Activated B cell treated with CpG ODN at 0.5 μM for 24 hours (primary cell): Measurements from ENCODE around the gene LAMA4. TPM values are rescaled to one million over a fixed set of nuclear protein-coding genes. Genes with fewer than 3 reads are reported as not detected.

Experiments used
- ATAC-seq: fragments of 200-7000 bp; cut with Tn5 transposase; one replicate; pipeline ENCODE4 v1.10.0; 2021; ENCODE audit warnings: low read depth, mild to moderate bottlenecking, moderate library complexity
- CTCF ChIA-PET: fragments of 350-600 bp; sonication (Branson Sonifier 250); formaldehyde crosslinking; loops from one replicate; lab custom pipeline; 2021; ENCODE audit warnings: antibody characterized with exemption; lab: Charles Lee
- POLR2A ChIA-PET: fragments of 350-600 bp; sonication (Branson Sonifier 250); formaldehyde crosslinking; loops from one replicate; lab custom pipeline; 2021; ENCODE audit warnings: antibody characterized with exemption; lab: Charles Lee
- DNase-seq: peaks from one replicate; pipeline ENCODE4 v3.0.0; 2022
- H3K27ac Mint-ChIP-seq: one replicate; pipeline ENCODE4 v1.8.0; 2020; ENCODE audit warnings: mixed read lengths
- H3K27me3 Mint-ChIP-seq: one replicate; pipeline ENCODE4 v1.8.0; 2021; ENCODE audit warnings: mixed read lengths
- H3K36me3 Mint-ChIP-seq: one replicate; pipeline ENCODE4 v1.8.0; 2021; ENCODE audit warnings: low read depth, mixed read lengths
- H3K4me1 Mint-ChIP-seq: one replicate; pipeline ENCODE4 v1.8.0; 2021; ENCODE audit warnings: mixed read lengths
- H3K4me3 Mint-ChIP-seq: one replicate; pipeline ENCODE4 v1.8.0; 2020; ENCODE audit warnings: mild to moderate bottlenecking, mixed read lengths
- H3K9me3 Mint-ChIP-seq: one replicate; pipeline ENCODE4 v1.8.0; 2020; ENCODE audit warnings: mixed read lengths
- intact Hi-C: fragments of 100-400 bp; cut with micrococcal nuclease; formaldehyde crosslinking; loops from one replicate; pipeline ENCODE4 v1.15.1; 2024
- total RNA-seq: library from RNA; stranded (reverse); gene quantifications from 2 replicates; pipeline ENCODE4 v1.2.3, GENCODE V29; 2022
- TF ChIP-seq, protein P1 (sequence below): fragments of 200-600 bp; IDR thresholded peaks from one replicate; pipeline ENCODE4 v1.8.0; 2022; ENCODE audit warnings: antibody characterized with exemption, mild to moderate bottlenecking

The LAMA4 gene
- total RNA-seq, 1 donor from 2014 or later: not detected

DNA sequence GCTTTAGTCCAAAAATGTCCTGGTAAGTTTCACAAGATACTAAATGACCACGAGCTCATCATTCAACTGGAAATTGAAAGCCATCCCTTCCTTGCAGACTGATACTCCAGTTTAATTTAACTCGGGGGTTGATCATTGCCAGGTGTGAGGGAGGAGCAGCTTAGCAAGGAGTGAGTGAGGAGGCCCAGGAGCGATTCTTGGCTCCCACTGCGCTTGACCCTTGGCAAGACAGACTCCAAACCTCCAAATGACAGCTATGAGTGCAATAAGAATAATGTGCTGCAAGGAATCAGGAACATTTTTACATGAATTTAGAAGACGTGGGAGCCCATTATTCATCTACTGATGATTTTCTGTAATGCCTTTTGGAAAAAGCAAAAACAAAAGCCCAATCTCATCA, 64.9 kb downstream of the LAMA4 start:
- intact Hi-C loops: no loop called here
- ChIA-PET POLR2A (no interaction called here), CTCF (no interaction called here)
- Mint-ChIP-seq H3K36me3 (no peaks in the 10 kb centered on the region), H3K9me3 (no peaks in the 10 kb centered on the region), H3K27me3 (peaks cover 13% of the 10 kb centered on the region), H3K27ac (no peak overlapping the region), H3K4me1 (no peaks in the 10 kb centered on the region), H3K4me3 (no peak overlapping the region)
- TF ChIP-seq, protein P1, sequence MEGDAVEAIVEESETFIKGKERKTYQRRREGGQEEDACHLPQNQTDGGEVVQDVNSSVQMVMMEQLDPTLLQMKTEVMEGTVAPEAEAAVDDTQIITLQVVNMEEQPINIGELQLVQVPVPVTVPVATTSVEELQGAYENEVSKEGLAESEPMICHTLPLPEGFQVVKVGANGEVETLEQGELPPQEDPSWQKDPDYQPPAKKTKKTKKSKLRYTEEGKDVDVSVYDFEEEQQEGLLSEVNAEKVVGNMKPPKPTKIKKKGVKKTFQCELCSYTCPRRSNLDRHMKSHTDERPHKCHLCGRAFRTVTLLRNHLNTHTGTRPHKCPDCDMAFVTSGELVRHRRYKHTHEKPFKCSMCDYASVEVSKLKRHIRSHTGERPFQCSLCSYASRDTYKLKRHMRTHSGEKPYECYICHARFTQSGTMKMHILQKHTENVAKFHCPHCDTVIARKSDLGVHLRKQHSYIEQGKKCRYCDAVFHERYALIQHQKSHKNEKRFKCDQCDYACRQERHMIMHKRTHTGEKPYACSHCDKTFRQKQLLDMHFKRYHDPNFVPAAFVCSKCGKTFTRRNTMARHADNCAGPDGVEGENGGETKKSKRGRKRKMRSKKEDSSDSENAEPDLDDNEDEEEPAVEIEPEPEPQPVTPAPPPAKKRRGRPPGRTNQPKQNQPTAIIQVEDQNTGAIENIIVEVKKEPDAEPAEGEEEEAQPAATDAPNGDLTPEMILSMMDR: no peak
- ATAC-seq: no peak
- no peak for DNase-seq

DNA sequence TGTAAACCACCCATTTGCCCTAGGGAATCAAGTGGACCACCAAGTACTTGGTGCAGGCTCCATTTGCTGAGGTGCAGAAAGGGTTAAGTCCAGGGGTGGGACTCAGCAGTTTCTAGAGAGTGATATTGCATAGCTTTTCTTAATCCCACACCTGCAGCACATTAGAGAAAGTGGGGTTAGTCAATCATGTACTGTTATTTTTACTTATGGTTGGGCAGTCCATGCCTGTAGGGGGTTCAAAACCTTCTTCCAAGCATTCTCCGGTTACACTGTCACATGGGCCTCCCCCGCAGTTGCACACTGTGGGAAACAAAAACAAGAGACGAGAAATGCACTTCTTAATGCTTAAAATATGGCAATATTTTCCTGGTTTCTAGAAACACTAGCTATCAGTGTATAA, 65.5 kb downstream of the LAMA4 start:
- H3K9me3 Mint-ChIP-seq: no peaks in the 10 kb centered on the region
- intact Hi-C loops: no loop called here
- no peak overlapping the region for H3K27ac Mint-ChIP-seq
- DNase-seq (no peak), ATAC-seq (no peak)
- H3K27me3 Mint-ChIP-seq: peaks cover 13% of the 10 kb centered on the region
- CTCF ChIA-PET: interaction anchor here (0.9 to 1.7 kb wide), 2 partner anchors 9 to 126 kb away, joined by 3 read pairs; no protein-coding TSS in a partner anchor
- TF ChIP-seq, protein P1: no peak
- H3K4me3 Mint-ChIP-seq: no peak overlapping the region
- H3K4me1 Mint-ChIP-seq: no peaks in the 10 kb centered on the region
- no peaks in the 10 kb centered on the region for H3K36me3 Mint-ChIP-seq
- POLR2A ChIA-PET: no interaction called here

DNA sequence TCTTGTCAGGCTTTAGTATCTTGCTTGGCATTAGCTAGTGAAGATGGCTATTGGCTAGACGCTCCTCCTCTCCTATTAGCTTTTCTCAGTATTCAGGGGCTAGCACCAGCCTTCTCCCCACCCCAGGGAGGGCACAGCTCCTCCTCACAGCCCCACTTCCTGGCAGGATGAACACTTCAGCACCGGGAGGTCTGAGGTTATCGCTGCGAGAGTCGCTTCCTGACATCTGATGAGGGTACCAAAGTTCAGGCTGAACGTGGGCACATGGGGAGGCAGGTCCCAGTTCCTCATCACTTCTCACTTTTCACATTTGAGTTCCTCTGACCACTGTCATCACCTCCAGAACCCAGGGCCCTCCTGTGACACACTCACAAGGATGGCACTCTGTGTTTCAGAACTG, 66.6 kb downstream of the LAMA4 start:
- POLR2A ChIA-PET: no interaction called here
- Mint-ChIP-seq H3K27ac (no peak overlapping the region), H3K9me3 (no peaks in the 10 kb centered on the region), H3K4me3 (no peak overlapping the region), H3K27me3 (peaks cover 12% of the 10 kb centered on the region), H3K4me1 (no peaks in the 10 kb centered on the region), H3K36me3 (no peaks in the 10 kb centered on the region)
- intact Hi-C loops: no loop called here
- DNase-seq (no peak), ATAC-seq (no peak)
- TF ChIP-seq, protein P1: no peak
- CTCF ChIA-PET: interaction anchor here (1.7 kb wide), 1 partner anchor 127 kb away, joined by 3 read pairs; no protein-coding TSS in a partner anchor

DNA sequence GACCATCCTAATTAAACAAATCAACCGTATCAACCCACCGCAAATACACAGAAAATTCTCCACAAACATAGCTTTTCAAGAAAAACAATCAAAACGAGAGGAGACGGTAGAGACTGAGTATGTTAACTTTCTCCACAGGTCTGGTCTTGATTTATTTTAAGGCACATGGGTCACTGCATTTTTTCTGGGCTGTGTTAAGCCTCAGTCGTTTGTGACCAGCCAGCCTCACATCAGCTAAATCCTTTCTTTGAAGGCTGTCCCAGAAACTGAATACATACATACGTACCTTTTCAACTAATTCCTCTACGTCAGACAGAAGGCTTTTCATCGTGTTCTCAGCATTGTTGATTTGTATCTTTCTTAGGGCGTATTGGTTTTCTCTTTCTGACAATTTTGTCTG, 69.4 kb downstream of the LAMA4 start:
- intact Hi-C loops: no loop called here
- H3K36me3 Mint-ChIP-seq: no peaks in the 10 kb centered on the region
- ATAC-seq (no peak), DNase-seq (no peak)
- H3K27ac Mint-ChIP-seq: no peak overlapping the region
- H3K27me3 Mint-ChIP-seq: peaks cover 15% of the 10 kb centered on the region
- no peak overlapping the region for H3K4me3 Mint-ChIP-seq
- no peaks in the 10 kb centered on the region for H3K9me3 Mint-ChIP-seq
- ChIA-PET POLR2A (no interaction called here), CTCF (interaction anchor here (1.6 kb wide), 1 partner anchor 1694 kb away, joined by 3 read pairs; no protein-coding TSS in a partner anchor)
- no peaks in the 10 kb centered on the region for H3K4me1 Mint-ChIP-seq
- TF ChIP-seq, protein P1: no peak

DNA sequence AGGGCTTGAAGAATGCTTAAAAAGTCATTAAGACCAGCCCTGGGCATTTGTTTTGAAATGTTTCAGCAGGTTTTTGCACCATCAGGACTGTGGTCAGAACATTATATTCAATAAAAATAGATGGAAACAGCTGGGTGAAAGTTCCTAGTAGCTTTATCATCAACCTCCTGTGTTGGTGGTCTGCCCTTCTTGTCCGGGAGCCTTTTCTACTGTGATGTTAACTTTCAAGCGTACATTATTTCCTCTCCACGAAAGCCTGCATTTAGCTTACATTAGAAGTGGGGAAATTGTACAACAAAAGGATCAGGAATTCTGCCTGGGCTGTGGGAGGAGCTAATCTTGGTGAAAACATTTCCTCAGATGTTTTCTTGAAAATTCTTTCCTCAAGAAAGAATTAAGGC, 71.1 kb downstream of the LAMA4 start:
- H3K36me3 Mint-ChIP-seq: no peaks in the 10 kb centered on the region
- ChIA-PET POLR2A (no interaction called here), CTCF (interaction anchor here (1.2 to 1.5 kb wide), 3 partner anchors 20 to 1697 kb away, joined by 5 to 9 read pairs (median 6); no protein-coding TSS in a partner anchor)
- H3K27me3 Mint-ChIP-seq: peaks cover 15% of the 10 kb centered on the region
- ATAC-seq: no peak
- no peak overlapping the region for H3K27ac Mint-ChIP-seq
- H3K4me1 Mint-ChIP-seq: no peaks in the 10 kb centered on the region
- DNase-seq: no peak
- H3K4me3 Mint-ChIP-seq: no peak overlapping the region
- intact Hi-C loops: no loop called here
- TF ChIP-seq, protein P1: no peak
- no peaks in the 10 kb centered on the region for H3K9me3 Mint-ChIP-seq
